Naive thymus-derived CD4-positive, alpha-beta T cell (primary cell): ENCODE data around the gene OR56B1. TPM values are rescaled to one million over a fixed set of nuclear protein-coding genes. Genes with fewer than 3 reads are reported as not detected.

ENCODE experiments used
- ATAC-seq: fragments of 150-1000 bp; cut with Tn5 transposase; 2 replicates; pipeline ENCODE4 v1.10.0; 2021; ENCODE audit warnings: mild to moderate bottlenecking, moderate library complexity
- CTCF ChIA-PET: fragments of 350-600 bp; sonication (Branson Sonifier 250); formaldehyde crosslinking; loops from one replicate; lab custom pipeline; 2021; ENCODE audit warnings: antibody characterized with exemption; lab: Charles Lee
- POLR2A ChIA-PET: fragments of 350-600 bp; sonication (Branson Sonifier 250); formaldehyde crosslinking; loops from one replicate; lab custom pipeline; 2021; ENCODE audit warnings: antibody characterized with exemption, inconsistent platforms; lab: Charles Lee
- DNase-seq, 9 donors: peaks; one replicate each; pipeline versions ENCODE4 v3.0.0 to v3.0.0-alpha.2; 2020 to 2022; ENCODE audit warnings: mixed read lengths in 1 of 9
- H3K27ac ChIP-seq: one replicate; pipeline ENCODE4 v1.7.0; 2013; ENCODE audit warnings: mild to moderate bottlenecking, low read depth, low read length, moderate library complexity
- H3K27me3 ChIP-seq, 2 donors: one replicate each; pipeline ENCODE4 v1.7.0; 2013; ENCODE audit warnings: low read length in 2 of 2, mild to moderate bottlenecking in 2 of 2, moderate library complexity in 2 of 2; ENCODE audit not compliant: control insufficient read depth in 2 of 2, insufficient read depth in 2 of 2
- H3K36me3 ChIP-seq, 3 experiments: 1 replicate in 2 of 3; 2 replicates in 1 of 3; pipeline ENCODE4 v1.7.0; 2013; ENCODE audit warnings: low read length in 3 of 3, mild to moderate bottlenecking in 3 of 3, moderate library complexity in 1 of 3; ENCODE audit not compliant: insufficient read depth in 3 of 3, control insufficient read depth in 2 of 3
- H3K4me1 ChIP-seq, 2 donors: one replicate each; pipeline ENCODE4 v1.7.0; 2013; ENCODE audit warnings: low read length in 2 of 2, mild to moderate bottlenecking in 2 of 2, moderate library complexity in 1 of 2; ENCODE audit not compliant: control insufficient read depth in 2 of 2, insufficient read depth in 2 of 2
- H3K4me3 ChIP-seq: 2 replicates; pipeline ENCODE4 v1.7.0; 2013; ENCODE audit warnings: mild to moderate bottlenecking, low read length
- H3K9me3 ChIP-seq, 3 experiments: 1 replicate in 2 of 3; 2 replicates in 1 of 3; pipeline ENCODE4 v1.7.0; 2013; ENCODE audit warnings: low read length in 3 of 3; ENCODE audit not compliant: control insufficient read depth in 2 of 3
- H3K27ac Mint-ChIP-seq, 9 donors: one replicate each; pipeline ENCODE4 v1.8.0; 2020 to 2022; ENCODE audit warnings: mixed read lengths in 9 of 9, mild to moderate bottlenecking in 8 of 9, moderate library complexity in 5 of 9, inconsistent platforms in 2 of 9
- H3K27me3 Mint-ChIP-seq, 5 donors: one replicate each; pipeline ENCODE4 v1.8.0; 2021 to 2022; ENCODE audit warnings: mixed read lengths in 5 of 5, mild to moderate bottlenecking in 1 of 5
- H3K36me3 Mint-ChIP-seq, 5 donors: one replicate each; pipeline ENCODE4 v1.8.0; 2020 to 2022; ENCODE audit warnings: mixed read lengths in 5 of 5, mild to moderate bottlenecking in 3 of 5, inconsistent platforms in 1 of 5
- H3K4me1 Mint-ChIP-seq, 7 donors: one replicate each; pipeline ENCODE4 v1.8.0; 2020 to 2022; ENCODE audit warnings: mixed read lengths in 7 of 7, mild to moderate bottlenecking in 3 of 7, inconsistent platforms in 1 of 7
- H3K4me3 Mint-ChIP-seq, 10 donors: one replicate each; pipeline ENCODE4 v1.8.0; 2020 to 2022; ENCODE audit warnings: mild to moderate bottlenecking in 10 of 10, mixed read lengths in 10 of 10, moderate library complexity in 6 of 10, inconsistent platforms in 2 of 10
- H3K9me3 Mint-ChIP-seq, 11 donors: one replicate each; pipeline ENCODE4 v1.8.0; 2020 to 2022; ENCODE audit warnings: mixed read lengths in 11 of 11, mild to moderate bottlenecking in 4 of 11, inconsistent platforms in 1 of 11, moderate library complexity in 1 of 11
- intact Hi-C, 2 donors: fragments of 100-400 bp; cut with micrococcal nuclease; formaldehyde crosslinking; loops; one replicate each; pipeline ENCODE4 v1.15.1; 2023
- polyA plus RNA-seq, 2 donors: library from polyadenylated mRNA; unstranded; fragments of 300-500 nt; fragmentation: Illumina TruSeq; gene quantifications; one replicate each; pipeline ENCODE4 v1.2.3, GENCODE V29; 2021
- total RNA-seq, 6 experiments: library from RNA in 5 of 6; stranded (reverse) in 5 of 6; gene quantifications; 1 replicate in 5 of 6; 2 replicates in 1 of 6; pipeline ENCODE4 v1.2.3 and lab custom pipeline; 2021 to 2026

Gene OR56B1
- total and polyA plus RNA-seq, 7 experiments from 2014 or later = 0.11 to 1.4 (median 0.65) TPM; not detected in 1

DNA sequence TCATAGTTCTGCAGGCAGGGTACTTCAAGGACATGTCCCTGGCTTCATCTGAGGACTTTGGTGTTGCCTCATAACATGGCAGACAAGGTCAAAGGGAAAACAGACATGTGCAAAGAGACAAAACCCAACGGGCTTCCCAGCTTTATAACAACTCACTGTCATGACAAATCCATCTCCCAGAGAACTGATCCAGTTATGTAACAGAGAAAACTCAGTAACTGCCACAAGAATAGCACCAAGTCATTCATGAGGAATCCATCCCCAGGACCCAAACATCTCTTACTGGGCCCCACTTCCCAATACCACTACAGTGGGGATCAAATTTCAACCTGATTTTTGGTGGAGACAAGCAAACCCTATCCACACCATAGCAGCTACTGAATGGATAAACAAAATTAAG is 30.8 kb downstream of the OR56B1 start:
- ChIA-PET POLR2A (no interaction called here), CTCF (interaction anchor here (0.6 kb wide), 1 partner anchor 43 kb away, joined by 4 read pairs; no protein-coding TSS in a partner anchor)
- no peak overlapping the region for H3K4me3 ChIP-seq

DNA sequence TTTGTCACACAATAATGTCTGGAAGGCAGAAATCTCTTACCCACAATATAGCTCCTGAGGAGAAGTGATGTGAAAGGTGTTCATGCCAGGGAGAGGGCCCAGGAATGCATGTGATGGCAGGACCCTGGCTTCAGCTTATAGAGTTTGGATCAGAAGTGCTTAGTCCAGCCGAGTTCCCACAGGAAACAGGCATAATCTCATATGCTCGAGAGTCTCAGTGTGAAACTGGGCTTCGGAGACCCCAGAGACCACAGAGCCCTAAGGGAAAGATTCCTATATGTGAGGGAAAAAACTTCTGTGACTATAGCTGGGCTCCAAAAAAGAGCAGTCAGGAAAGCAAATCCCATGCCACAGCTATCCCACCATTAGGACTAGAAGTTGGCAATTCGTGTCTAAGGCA is 47.0 kb downstream of the OR56B1 start, which contains the start of gene OR52N5:
Gene OR52N5, minus strand, starts transcription at position 101 of the 400 bp plus-strand sequence. CDS start 4,721 bp downstream, outside the sequence.
- no peaks in the 10 kb centered on the region for H3K27me3 ChIP-seq
- intact Hi-C loops = no loop called here
- Mint-ChIP-seq H3K4me1 (peaks cover 0 to 1% (median 0%) of the 10 kb centered on the region in 7 donors), H3K36me3 (no peaks in the 10 kb centered on the region), H3K27me3 (peaks cover under 1 to 23% (median 7%) of the 10 kb centered on the region in 5 donors), H3K4me3 (no peak within 1 kb of the TSS), H3K9me3 (no peaks in the 10 kb centered on the region), H3K27ac (no peak within 1 kb of the TSS)
- ChIA-PET POLR2A (no interaction called here), CTCF (interaction anchor here (0.7 kb wide), 1 partner anchor 750 kb away, joined by 3 read pairs; no protein-coding TSS in a partner anchor)
- H3K4me3 ChIP-seq = no peak within 1 kb of the TSS
- no peaks in the 10 kb centered on the region for H3K4me1 ChIP-seq
- ATAC-seq (no peak), DNase-seq (no peak)
- H3K27ac ChIP-seq = no peak within 1 kb of the TSS
- no peaks in the 10 kb centered on the region for H3K36me3 ChIP-seq
- no peaks in the 10 kb centered on the region for H3K9me3 ChIP-seq

More for the DNA sequence above, 30.8 kb downstream of the OR56B1 start:
- DNase-seq (no peak), ATAC-seq (no peak)
- H3K36me3 Mint-ChIP-seq = no peaks in the 10 kb centered on the region
- Histone ChIP-seq H3K4me1 (no peaks in the 10 kb centered on the region), H3K27me3 (peaks cover 0 to 3% of the 10 kb centered on the region in 2 donors), H3K9me3 (no peaks in the 10 kb centered on the region), H3K27ac (no peak overlapping the region), H3K36me3 (no peaks in the 10 kb centered on the region)
- peaks cover 0 to 4% (median 0%) of the 10 kb centered on the region in 5 donors for H3K27me3 Mint-ChIP-seq
- H3K4me3 Mint-ChIP-seq = no peak overlapping the region
- no peak overlapping the region for H3K27ac Mint-ChIP-seq
- intact Hi-C loops = no loop called here
- H3K4me1 Mint-ChIP-seq = no peaks in the 10 kb centered on the region
- H3K9me3 Mint-ChIP-seq = no peaks in the 10 kb centered on the region

Other genes with a start within 250 kb of the OR56B1 start
- gene OR52D1, start 247.8 kb upstream of the OR56B1 start, total RNA-seq = not detected
- gene OR52D1, start 247.8 kb upstream of the OR56B1 start, polyA plus RNA-seq = not detected
- gene UBQLN3, start 226.5 kb upstream of the OR56B1 start, total RNA-seq = under 1 TPM in 3 of 5 experiments, not detected in 2; 0.32 to 0.57 (median 0.49) TPM
- not detected for gene UBQLN3, start 226.5 kb upstream of the OR56B1 start, polyA plus RNA-seq
- gene UBQLNL, start 219.7 kb upstream of the OR56B1 start, total RNA-seq = under 1 TPM; 0.53 to 0.73 (median 0.60) TPM
- under 1 TPM in 1 of 2 donors, not detected in 1; 0.10 TPM for gene UBQLNL, start 219.7 kb upstream of the OR56B1 start, polyA plus RNA-seq
- gene OR52H1, start 187.9 kb upstream of the OR56B1 start, total RNA-seq = under 1 TPM in 3 of 5 experiments, not detected in 2; 0.32 to 0.49 (median 0.48) TPM
- not detected for gene OR52H1, start 187.9 kb upstream of the OR56B1 start, polyA plus RNA-seq
- gene OR52B6, start 155.6 kb upstream of the OR56B1 start, total RNA-seq = not detected
- gene OR52B6, start 155.6 kb upstream of the OR56B1 start, polyA plus RNA-seq = not detected
- under 1 TPM in 1 of 5 experiments, not detected in 4; 0.36 TPM for gene TRIM6, start 139.8 kb upstream of the OR56B1 start, total RNA-seq
- gene TRIM6, start 139.8 kb upstream of the OR56B1 start, polyA plus RNA-seq = not detected
- 10 to 100 TPM in 4 of 5 experiments, 1 to 10 TPM in 1; 5.8 to 14.2 (median 10.8) TPM for gene TRIM34, start 111.4 kb upstream of the OR56B1 start, total RNA-seq
- 10 to 100 TPM; 10.8 to 12.6 TPM for gene TRIM34, start 111.4 kb upstream of the OR56B1 start, polyA plus RNA-seq
- 10 to 100 TPM; 16.9 to 36.8 (median 26.2) TPM for gene TRIM5, start 51.4 kb upstream of the OR56B1 start, total RNA-seq
- gene TRIM5, start 51.4 kb upstream of the OR56B1 start, polyA plus RNA-seq = 10 to 100 TPM; 10.3 to 10.5 TPM
- gene TRIM22, start 46.7 kb upstream of the OR56B1 start, total RNA-seq = 100 to 1,000 TPM; 229 to 340 (median 258) TPM
- 100 to 1,000 TPM; 121 to 184 TPM for gene TRIM22, start 46.7 kb upstream of the OR56B1 start, polyA plus RNA-seq
- gene OR52N4, start 17.8 kb downstream of the OR56B1 start, total RNA-seq = 1 to 10 TPM; 1.0 to 2.8 (median 2.4) TPM
- gene OR52N4, start 17.8 kb downstream of the OR56B1 start, polyA plus RNA-seq = under 1 TPM; 0.25 to 0.33 TPM
- gene OR52N5, start 46.9 kb downstream of the OR56B1 start, total RNA-seq = not detected
- gene OR52N5, start 46.9 kb downstream of the OR56B1 start, polyA plus RNA-seq = not detected
- not detected for gene OR52N1, start 54.8 kb downstream of the OR56B1 start, total RNA-seq
- gene OR52N1, start 54.8 kb downstream of the OR56B1 start, polyA plus RNA-seq = not detected
- not detected for gene OR52N2, start 72.5 kb downstream of the OR56B1 start, total RNA-seq
- not detected for gene OR52N2, start 72.5 kb downstream of the OR56B1 start, polyA plus RNA-seq
- gene OR52E6, start 105.4 kb downstream of the OR56B1 start, total RNA-seq = not detected
- not detected for gene OR52E6, start 105.4 kb downstream of the OR56B1 start, polyA plus RNA-seq
- gene OR52E8, start 121.2 kb downstream of the OR56B1 start, total RNA-seq = not detected
- gene OR52E8, start 121.2 kb downstream of the OR56B1 start, polyA plus RNA-seq = not detected
- gene OR52E4, start 144.2 kb downstream of the OR56B1 start, total RNA-seq = not detected
- gene OR52E4, start 144.2 kb downstream of the OR56B1 start, polyA plus RNA-seq = not detected
- not detected for gene OR52E5, start 156.8 kb downstream of the OR56B1 start, total RNA-seq
- not detected for gene OR52E5, start 156.8 kb downstream of the OR56B1 start, polyA plus RNA-seq
- not detected for gene OR56A3, start 205.8 kb downstream of the OR56B1 start, total RNA-seq
- gene OR56A3, start 205.8 kb downstream of the OR56B1 start, polyA plus RNA-seq = not detected
- not detected for gene OR56A5, start 232.0 kb downstream of the OR56B1 start, total RNA-seq
- gene OR56A5, start 232.0 kb downstream of the OR56B1 start, polyA plus RNA-seq = not detected